Measurements from ENCODE around the gene RGS3. TPM values are rescaled to one million over a fixed set of nuclear protein-coding genes. Genes with fewer than 3 reads are reported as not detected.
A peak's percentile ranks its signal among the peaks of the same experiment; 100 is the strongest.

RGS3 gene
- 103 TPM for polyA plus RNA-seq (2012; ENCODE audit: insufficient read depth, insufficient read length, low read depth)

DNA sequence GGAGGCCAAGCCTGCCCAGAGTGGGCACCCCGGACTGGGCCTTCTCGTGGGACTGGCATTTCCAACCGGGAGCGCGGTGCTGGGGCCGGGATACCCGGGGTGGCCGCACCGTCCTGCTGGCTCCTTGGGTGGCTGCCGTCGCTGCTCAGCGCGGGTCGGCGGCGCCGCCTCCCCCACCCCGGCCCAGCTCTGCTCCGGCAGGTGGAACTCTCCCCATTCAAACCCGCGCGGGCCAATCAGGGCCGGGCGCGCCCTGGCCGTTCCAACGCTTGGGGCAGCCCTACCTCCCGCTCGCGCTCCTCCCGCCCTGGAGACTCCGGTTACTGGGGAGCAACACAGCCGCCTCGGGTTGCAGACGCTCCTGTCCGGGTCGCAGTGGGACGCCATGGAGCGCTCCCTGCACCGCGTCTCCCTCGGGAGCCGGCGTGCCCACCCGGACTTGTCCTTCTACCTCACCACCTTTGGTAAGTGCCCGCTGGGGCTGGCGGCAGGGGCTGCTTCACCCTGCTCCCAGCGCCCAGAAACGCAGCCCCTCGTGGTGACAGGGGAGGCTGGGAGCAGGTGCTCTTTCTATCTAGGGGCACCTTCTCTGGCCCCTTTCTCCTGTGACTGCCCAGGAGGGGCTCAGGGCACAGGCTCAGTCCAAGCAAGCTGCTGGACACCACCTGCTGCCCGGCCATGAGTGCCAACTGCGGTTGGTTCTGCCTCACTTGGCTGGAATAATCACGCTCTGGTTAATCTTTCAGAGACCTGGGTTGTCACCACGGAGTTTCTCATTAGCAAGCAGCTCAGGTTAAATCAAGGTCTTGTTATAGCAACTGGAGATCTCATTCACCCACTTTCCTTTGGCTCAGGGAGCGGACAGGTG lies at the start of gene RGS3:
Gene RGS3, plus strand, starts transcription at position 310 of the 868 bp plus-strand sequence. Its CDS starts 76 bp downstream, at position 386.
- H3K4me1 ChIP-seq = no peaks in the 10 kb centered on the region
- DNase-seq = peak; percentile 73
- no peaks in the 10 kb centered on the region for H3K36me3 ChIP-seq
- no peaks in the 10 kb centered on the region for H3K27me3 ChIP-seq
- TF ChIP-seq, protein P1, sequence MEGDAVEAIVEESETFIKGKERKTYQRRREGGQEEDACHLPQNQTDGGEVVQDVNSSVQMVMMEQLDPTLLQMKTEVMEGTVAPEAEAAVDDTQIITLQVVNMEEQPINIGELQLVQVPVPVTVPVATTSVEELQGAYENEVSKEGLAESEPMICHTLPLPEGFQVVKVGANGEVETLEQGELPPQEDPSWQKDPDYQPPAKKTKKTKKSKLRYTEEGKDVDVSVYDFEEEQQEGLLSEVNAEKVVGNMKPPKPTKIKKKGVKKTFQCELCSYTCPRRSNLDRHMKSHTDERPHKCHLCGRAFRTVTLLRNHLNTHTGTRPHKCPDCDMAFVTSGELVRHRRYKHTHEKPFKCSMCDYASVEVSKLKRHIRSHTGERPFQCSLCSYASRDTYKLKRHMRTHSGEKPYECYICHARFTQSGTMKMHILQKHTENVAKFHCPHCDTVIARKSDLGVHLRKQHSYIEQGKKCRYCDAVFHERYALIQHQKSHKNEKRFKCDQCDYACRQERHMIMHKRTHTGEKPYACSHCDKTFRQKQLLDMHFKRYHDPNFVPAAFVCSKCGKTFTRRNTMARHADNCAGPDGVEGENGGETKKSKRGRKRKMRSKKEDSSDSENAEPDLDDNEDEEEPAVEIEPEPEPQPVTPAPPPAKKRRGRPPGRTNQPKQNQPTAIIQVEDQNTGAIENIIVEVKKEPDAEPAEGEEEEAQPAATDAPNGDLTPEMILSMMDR (IDR thresholded peaks at IDR 0.05; ENCODE audit: low read depth, low read length) = no peak
- no peaks in the 10 kb centered on the region for H3K9me3 ChIP-seq
- H3K4me3 ChIP-seq (ENCODE audit: low read depth, low read length) = peak within 1 kb of the TSS; percentile 80

- Histone ChIP-seq H3K36me3 (no peaks in the 10 kb centered on the region), H3K4me3 (ENCODE audit: low read depth, low read length) (no peak overlapping the region)
Measured at GRCh38 chr9:113416149-113416721, 47.3 kb upstream of the RGS3 start.

GRCh38 chr9:113417370-113417769 lies 46.2 kb upstream of the RGS3 start:
- no peak for DNase-seq
- Histone ChIP-seq H3K36me3 (no peaks in the 10 kb centered on the region), H3K9me3 (no peaks in the 10 kb centered on the region), H3K4me3 (ENCODE audit: low read depth, low read length) (no peak overlapping the region), H3K4me1 (no peaks in the 10 kb centered on the region), H3K27me3 (no peaks in the 10 kb centered on the region)
- TF ChIP-seq, protein P1 (IDR thresholded peaks at IDR 0.05; ENCODE audit: low read depth, low read length) = no peak

More at GRCh38 chr9:113416149-113416721, 47.3 kb upstream of the RGS3 start:
- Histone ChIP-seq H3K27me3 (no peaks in the 10 kb centered on the region), H3K9me3 (no peaks in the 10 kb centered on the region), H3K4me1 (no peaks in the 10 kb centered on the region)
- TF ChIP-seq, protein P1 (IDR thresholded peaks at IDR 0.05; ENCODE audit: low read depth, low read length) = no peak
- DNase-seq = no peak

GRCh38 chr9:113421726-113422125 lies 41.8 kb upstream of the RGS3 start:
- no peaks in the 10 kb centered on the region; the same call in 1 of the 2 replicates for H3K27me3 ChIP-seq
- no peaks in the 10 kb centered on the region for H3K4me1 ChIP-seq
- TF ChIP-seq, protein P1 (IDR thresholded peaks at IDR 0.05; ENCODE audit: low read depth, low read length) = no peak
- H3K4me3 ChIP-seq (ENCODE audit: low read depth, low read length) = no peak overlapping the region
- H3K36me3 ChIP-seq = no peaks in the 10 kb centered on the region
- no peak for DNase-seq
- no peaks in the 10 kb centered on the region for H3K9me3 ChIP-seq

DNA sequence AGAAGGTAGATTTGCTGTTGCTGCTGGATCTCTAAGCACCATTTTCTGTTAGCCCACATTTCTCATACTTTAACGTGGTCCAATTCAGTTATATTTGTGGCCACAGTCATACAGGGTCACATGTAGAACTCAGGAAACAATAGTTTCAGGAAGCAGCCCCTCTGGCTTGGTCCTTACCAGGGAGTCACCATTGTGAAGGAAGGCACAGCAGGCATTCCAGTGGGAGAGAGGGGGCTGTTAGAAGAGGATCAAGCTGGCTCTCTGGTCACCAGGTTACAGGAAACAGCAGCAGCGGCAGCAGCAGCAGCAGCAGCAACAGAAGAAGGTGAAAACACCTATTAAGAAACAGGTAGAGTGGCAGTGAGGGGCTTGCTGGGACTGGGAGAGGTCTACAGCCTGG lies 38.5 kb upstream of the RGS3 start:
- no peaks in the 10 kb centered on the region for H3K36me3 ChIP-seq
- TF ChIP-seq, protein P1 (IDR thresholded peaks at IDR 0.05; ENCODE audit: low read depth, low read length) = no peak
- no peaks in the 10 kb centered on the region for H3K9me3 ChIP-seq
- H3K4me1 ChIP-seq = no peaks in the 10 kb centered on the region
- no peak overlapping the region for H3K4me3 ChIP-seq (ENCODE audit: low read depth, low read length)
- no peak for DNase-seq
- H3K27me3 ChIP-seq = no peaks in the 10 kb centered on the region; the same call in 1 of the 2 replicates

DNA sequence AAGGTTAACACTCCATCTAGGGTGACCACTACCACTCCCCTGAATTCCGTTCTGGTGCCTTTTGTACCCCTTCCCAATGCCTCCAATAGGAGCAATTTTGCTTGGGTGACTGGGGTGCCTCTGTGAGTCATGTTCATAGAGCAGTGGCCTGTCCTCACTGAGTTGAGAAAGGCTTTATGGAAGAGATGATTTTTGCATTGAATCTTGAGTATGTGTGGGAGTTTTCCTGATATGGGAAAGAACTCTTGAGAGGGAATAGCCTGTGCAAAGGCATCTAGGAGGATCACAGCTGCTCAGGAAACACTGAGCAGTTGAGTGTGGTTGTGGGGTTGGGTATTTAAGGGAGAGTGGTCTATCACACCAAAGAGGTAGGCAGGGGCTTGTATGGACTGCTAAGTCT lies 36.8 kb upstream of the RGS3 start:
- no peaks in the 10 kb centered on the region for H3K4me1 ChIP-seq
- no peaks in the 10 kb centered on the region for H3K9me3 ChIP-seq
- H3K4me3 ChIP-seq (ENCODE audit: low read depth, low read length) = no peak overlapping the region
- H3K27me3 ChIP-seq = no peaks in the 10 kb centered on the region; the same call in 1 of the 2 replicates
- no peaks in the 10 kb centered on the region for H3K36me3 ChIP-seq
- TF ChIP-seq, protein P1 (IDR thresholded peaks at IDR 0.05; ENCODE audit: low read depth, low read length) = no peak
- no peak for DNase-seq

All from BE2C (cell line).